SK-N-SH treated with all-trans-retinoic acid at 6 μM for 48 hours (cell line): Measurements from ENCODE around the gene U2AF2.

Experiments used
- ATAC-seq: fragments of 200-7000 bp; cut with Tn5 transposase; 3 replicates; pipeline ENCODE4 v1.9.1; 2020; ENCODE audit warnings: mild to moderate bottlenecking, moderate library complexity
- ARNTL ChIP-seq: fragments of 450-650 bp; formaldehyde crosslinking; IDR thresholded peaks from 2 replicates; pipeline ENCODE4 v1.5.0; 2020; ENCODE audit warnings: low read depth, mild to moderate bottlenecking, moderate library complexity, borderline replicate concordance
- BACH2 ChIP-seq: fragments of 250-450 bp; sonication (Bioruptor Pico); IDR thresholded peaks from 2 replicates; pipeline ENCODE4 v1.9.0; 2021; ENCODE audit warnings: mild to moderate bottlenecking, borderline replicate concordance
- CSDC2 ChIP-seq: fragments of 250-450 bp; sonication (Bioruptor Pico); IDR thresholded peaks from 2 replicates; pipeline ENCODE4 v1.5.0; 2020; ENCODE audit warnings: mild to moderate bottlenecking, moderate library complexity
- CSRNP3 ChIP-seq: fragments of 250-450 bp; sonication (Bioruptor Pico); IDR thresholded peaks from 2 replicates; pipeline ENCODE4 v1.5.1; 2021; ENCODE audit warnings: mild to moderate bottlenecking, moderate library complexity
- ESRRG ChIP-seq: fragments of 250-450 bp; sonication (Bioruptor Pico); IDR thresholded peaks from 2 replicates; pipeline ENCODE4 v1.6.1; 2021; ENCODE audit warnings: mild to moderate bottlenecking
- GLIS3 ChIP-seq: fragments of 250-450 bp; sonication (Bioruptor Pico); IDR thresholded peaks from 2 replicates; pipeline ENCODE4 v1.5.0; 2020; ENCODE audit warnings: mild to moderate bottlenecking, moderate library complexity
- ISL1 ChIP-seq: fragments of 250-450 bp; sonication (Bioruptor Pico); IDR thresholded peaks from 2 replicates; pipeline ENCODE4 v2.1.2; 2022; ENCODE audit warnings: mild to moderate bottlenecking, moderate library complexity
- OSR1 ChIP-seq: fragments of 250-450 bp; sonication (Bioruptor Pico); IDR thresholded peaks from 2 replicates; pipeline ENCODE4 v1.8.0; 2022; ENCODE audit warnings: moderate library complexity, mild to moderate bottlenecking, inconsistent platforms
- PATZ1 ChIP-seq: fragments of 250-450 bp; sonication (Bioruptor Pico); IDR thresholded peaks from 2 replicates; pipeline ENCODE4 v1.8.0; 2020; ENCODE audit warnings: mild to moderate bottlenecking, moderate library complexity, borderline replicate concordance
- POU6F1 ChIP-seq: fragments of 250-450 bp; sonication (Bioruptor Pico); IDR thresholded peaks from 2 replicates; pipeline ENCODE4 v1.8.0; 2021; ENCODE audit warnings: low read depth, mild to moderate bottlenecking, moderate library complexity, borderline replicate concordance
- RARB ChIP-seq: fragments of 250-450 bp; sonication (Bioruptor Pico); IDR thresholded peaks from 2 replicates; pipeline ENCODE4 v1.8.0; 2021; ENCODE audit warnings: mild to moderate bottlenecking, moderate library complexity
- SNAI2 ChIP-seq: fragments of 250-450 bp; sonication (Bioruptor Pico); IDR thresholded peaks from 2 replicates; pipeline ENCODE4 v1.5.0; 2020; ENCODE audit warnings: mild to moderate bottlenecking, moderate library complexity
- TCF4 ChIP-seq: fragments of 250-450 bp; sonication (Bioruptor Pico); IDR thresholded peaks from 2 replicates; pipeline ENCODE4 v1.8.0; 2021; ENCODE audit warnings: mild to moderate bottlenecking, moderate library complexity, borderline replicate concordance
- TOX ChIP-seq: fragments of 250-450 bp; sonication (Bioruptor Pico); IDR thresholded peaks from 2 replicates; pipeline ENCODE4 v1.8.0; 2021; ENCODE audit warnings: mild to moderate bottlenecking, moderate library complexity, borderline replicate concordance
- TSHZ2 ChIP-seq: fragments of 250-450 bp; sonication (Bioruptor Pico); IDR thresholded peaks from 2 replicates; pipeline ENCODE4 v1.5.0; 2020; ENCODE audit warnings: mild to moderate bottlenecking, moderate library complexity
- ZFP3 ChIP-seq: fragments of 250-450 bp; sonication (Bioruptor Pico); IDR thresholded peaks from 2 replicates; pipeline ENCODE4 v1.5.0; 2020; ENCODE audit warnings: mild to moderate bottlenecking, moderate library complexity
- ZFP30 ChIP-seq: fragments of 450-650 bp; formaldehyde crosslinking; IDR thresholded peaks from 2 replicates; pipeline ENCODE4 v1.5.0; 2022; ENCODE audit warnings: mild to moderate bottlenecking, moderate library complexity
- ZNF565 ChIP-seq: fragments of 450-650 bp; formaldehyde crosslinking; conservative IDR thresholded peaks from 2 replicates; pipeline ENCODE4 v1.5.0; 2020; ENCODE audit warnings: low read depth, mild to moderate bottlenecking, moderate library complexity
- ZNF70 ChIP-seq: fragments of 450-650 bp; formaldehyde crosslinking; IDR thresholded peaks from 2 replicates; pipeline ENCODE4 v1.5.0; 2020; ENCODE audit warnings: mild to moderate bottlenecking, moderate library complexity
- ZNF8 ChIP-seq: fragments of 450-650 bp; formaldehyde crosslinking; IDR thresholded peaks from 2 replicates; pipeline ENCODE4 v1.5.0; 2020; ENCODE audit warnings: mild to moderate bottlenecking, moderate library complexity

U2AF2 gene

GRCh38 chr19:55680339-55681130 lies 25.7 kb downstream of the U2AF2 start:
- ATAC-seq, result no peak
- TF ChIP-seq OSR1 (CRISPR knock-in tag), result no peak
- no peak for TF ChIP-seq CSRNP3 (CRISPR knock-in tag)
- TF ChIP-seq PATZ1 (CRISPR knock-in tag), result no peak
- no peak for TF ChIP-seq ZFP30 (CRISPR knock-in tag)
- TF ChIP-seq ISL1, result no peak

- TF ChIP-seq ISL1, result no peak
- no peak for ATAC-seq
Measured at GRCh38 chr19:55681131-55682092, 26.6 kb downstream of the U2AF2 start.

- no peak for ATAC-seq
- TF ChIP-seq ZNF8 (CRISPR knock-in tag), result no peak
- no peak for TF ChIP-seq ZFP3 (CRISPR knock-in tag)
- TF ChIP-seq GLIS3 (CRISPR knock-in tag), result no peak
- TF ChIP-seq TOX, result no peak
- TF ChIP-seq ZFP30 (CRISPR knock-in tag), result no peak
- TF ChIP-seq BACH2 (CRISPR knock-in tag), result no peak
- no peak for TF ChIP-seq CSDC2 (CRISPR knock-in tag)
- TF ChIP-seq POU6F1 (CRISPR knock-in tag), result no peak
- TF ChIP-seq CSRNP3 (CRISPR knock-in tag), result no peak
- no peak for TF ChIP-seq OSR1 (CRISPR knock-in tag)
- TF ChIP-seq RARB (CRISPR knock-in tag), result no peak
- TF ChIP-seq ESRRG (CRISPR knock-in tag), result no peak
- no peak for TF ChIP-seq PATZ1 (CRISPR knock-in tag)
- TF ChIP-seq TCF4, result no peak
- no peak for TF ChIP-seq ARNTL (CRISPR knock-in tag)
- no peak for TF ChIP-seq SNAI2 (CRISPR knock-in tag)
- TF ChIP-seq ZNF70 (CRISPR knock-in tag), result no peak
- TF ChIP-seq ISL1, result no peak
- no peak for TF ChIP-seq ZNF565 (CRISPR knock-in tag)
- no peak for TF ChIP-seq TSHZ2 (CRISPR knock-in tag)
- TF ChIP-seq, all 23 proteins: peak for 0
Measured at GRCh38 chr19:55683449-55684261, 28.8 kb downstream of the U2AF2 start.
